Measurements from ENCODE around the gene CERS6.

DNA sequence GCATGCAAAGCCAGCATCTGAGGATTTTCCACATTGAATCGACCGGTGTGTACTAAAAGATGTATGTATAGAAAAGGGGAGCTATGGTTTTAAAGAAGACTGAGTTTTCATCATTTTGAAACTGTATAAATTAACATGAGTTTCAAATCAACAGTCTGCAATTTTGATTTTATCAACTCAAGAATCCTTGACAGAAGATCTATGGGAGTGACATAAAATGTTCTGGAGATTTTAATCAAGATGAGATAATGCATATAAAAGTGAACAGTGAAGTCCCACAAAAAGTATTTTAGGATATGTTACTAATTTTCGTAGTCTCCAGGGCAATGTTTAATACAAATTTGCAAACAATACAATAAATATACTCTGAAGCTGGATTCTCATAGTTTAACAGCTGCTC is 24.0 kb upstream of the CERS6 start:
- TF ChIP-seq CTCF (conservative IDR thresholded peaks at IDR 0.05 in 1 of 2, IDR thresholded peaks at IDR 0.05 in 1 of 2; ENCODE audit: extremely low read depth in 1 of 2, insufficient read depth in 1 of 2, low read depth in 1 of 2, low read length in 2 of 2) (no peak), EZH2 (IDR thresholded peaks at IDR 0.05; ENCODE audit: borderline replicate concordance, low read length) (no peak)

All from mammary epithelial cell (primary cell).